DMS53 treated with DMSO at 0.1 percent for 48 hours (cell line): Measurements from ENCODE around the gene CFAP61.

Source experiments
- DNase-seq: peaks from one replicate; lab custom pipeline; 2025; ENCODE audit not compliant: unreplicated experiment; lab: John Stamatoyannopoulos, UW

The CFAP61 gene

DNA sequence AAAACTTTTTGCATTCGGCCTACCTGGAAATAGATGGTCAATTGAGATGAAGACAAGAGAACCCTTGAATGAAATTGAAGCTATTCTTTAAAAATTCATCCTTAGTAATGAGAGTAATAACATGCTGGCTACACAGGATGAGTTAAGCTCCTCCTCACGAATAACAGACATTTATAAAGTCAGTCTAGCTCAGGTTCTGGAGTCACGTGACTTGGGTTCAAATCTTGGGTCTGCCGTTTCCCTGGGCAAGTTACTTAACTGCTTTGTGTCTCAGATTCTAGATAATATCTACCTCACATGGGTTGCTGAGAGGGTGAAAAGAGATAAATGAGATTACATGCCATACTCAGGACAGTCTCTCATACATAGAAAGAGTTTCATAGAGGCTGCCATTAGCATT lies 214.2 kb downstream of the CFAP61 start:
- DNase-seq, result no peak

GRCh38 chr20:20267685-20268370 lies 215.5 kb downstream of the CFAP61 start:
- DNase-seq, result no peak

DNA sequence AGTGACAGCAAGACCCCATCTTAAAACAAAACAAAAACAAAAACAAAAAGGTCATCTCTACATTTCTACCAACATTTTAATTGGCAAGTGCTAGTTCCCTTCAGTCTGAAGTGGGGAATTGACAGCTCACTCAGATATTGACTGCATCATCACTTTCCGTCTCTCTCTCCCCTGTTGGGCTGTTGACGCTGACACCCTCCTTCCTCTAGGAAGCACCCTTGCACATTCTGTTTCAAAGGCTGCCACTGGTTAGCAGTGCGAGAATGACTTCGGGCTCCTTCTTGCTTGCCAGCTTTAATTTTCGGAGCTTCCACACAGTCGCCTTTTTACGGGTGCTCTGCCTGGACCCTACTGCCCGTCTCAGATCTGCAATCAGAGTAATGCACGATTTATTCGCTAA lies 218.9 kb downstream of the CFAP61 start:
- DNase-seq, result no peak

GRCh38 chr20:20272686-20273085 lies 220.4 kb downstream of the CFAP61 start:
- DNase-seq, result no peak

GRCh38 chr20:20273286-20273685 lies 221.0 kb downstream of the CFAP61 start:
- no peak for DNase-seq

DNA sequence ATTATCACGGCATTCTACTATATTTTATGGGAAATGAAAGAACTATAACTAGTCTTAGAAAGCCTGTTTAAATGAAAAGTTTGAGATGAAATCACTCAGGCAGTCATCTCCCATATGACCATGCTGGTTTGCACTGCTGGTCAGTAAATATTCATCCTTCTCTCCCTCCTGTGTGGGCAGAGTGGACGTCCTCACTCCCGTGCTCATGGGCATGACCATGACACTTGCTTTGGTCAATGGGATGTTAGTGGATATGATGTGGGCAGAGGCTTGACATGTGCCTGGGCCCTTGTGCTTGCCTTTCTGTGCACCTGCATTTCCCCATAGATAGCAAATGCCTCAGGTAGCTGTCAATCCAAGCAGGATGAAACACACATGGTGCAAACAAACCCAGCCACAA lies 222.5 kb downstream of the CFAP61 start:
- no peak for DNase-seq

- no peak for DNase-seq
Observed at GRCh38 chr20:20275636-20276035, 223.3 kb downstream of the CFAP61 start.

GRCh38 chr20:20276811-20277530 lies 224.6 kb downstream of the CFAP61 start:
- no peak for DNase-seq

DNA sequence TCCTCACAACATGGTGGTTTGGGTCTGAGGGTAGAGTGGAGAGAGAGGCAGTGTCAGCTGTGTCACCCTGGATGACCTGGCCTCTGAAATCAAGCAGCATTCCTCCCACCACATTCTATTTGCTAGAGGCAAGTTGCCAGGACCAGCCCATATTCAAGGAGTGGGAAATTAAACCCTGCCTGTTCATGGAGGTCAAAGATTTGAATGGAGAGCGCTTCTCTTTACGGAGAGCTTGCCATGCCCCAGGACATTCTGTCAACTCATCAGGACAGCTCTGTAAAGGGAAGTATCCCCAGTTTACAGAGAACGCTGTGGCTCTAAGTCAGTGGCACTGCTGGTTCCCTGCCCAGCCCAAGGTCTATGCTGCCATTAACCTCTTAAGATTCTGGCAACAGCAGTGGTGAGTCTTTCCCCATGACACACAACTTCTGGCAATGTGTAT lies 225.6 kb downstream of the CFAP61 start:
- no peak for DNase-seq

DNA sequence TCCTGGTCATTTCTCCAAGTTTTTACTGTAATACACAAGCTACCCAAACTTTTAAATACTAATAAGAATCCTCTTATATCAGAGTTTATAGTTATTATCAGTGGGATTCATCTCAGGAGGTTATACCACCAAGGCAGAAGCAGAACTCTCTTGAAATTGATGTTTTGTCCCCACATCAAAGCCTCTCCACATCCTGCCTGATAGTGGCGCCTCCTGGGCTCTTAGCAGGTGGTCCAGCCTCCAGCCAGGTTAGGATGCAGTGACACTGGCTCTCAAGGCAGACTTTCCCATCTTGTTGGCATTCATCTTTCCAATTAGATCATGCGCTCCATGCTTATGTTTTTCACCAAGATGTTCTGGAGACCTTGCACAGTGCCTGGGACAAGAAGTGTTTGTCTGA lies 233.7 kb downstream of the CFAP61 start:
- DNase-seq, result no peak

- DNase-seq, result no peak
Observed at GRCh38 chr20:20289331-20289730, 237.0 kb downstream of the CFAP61 start.

DNA sequence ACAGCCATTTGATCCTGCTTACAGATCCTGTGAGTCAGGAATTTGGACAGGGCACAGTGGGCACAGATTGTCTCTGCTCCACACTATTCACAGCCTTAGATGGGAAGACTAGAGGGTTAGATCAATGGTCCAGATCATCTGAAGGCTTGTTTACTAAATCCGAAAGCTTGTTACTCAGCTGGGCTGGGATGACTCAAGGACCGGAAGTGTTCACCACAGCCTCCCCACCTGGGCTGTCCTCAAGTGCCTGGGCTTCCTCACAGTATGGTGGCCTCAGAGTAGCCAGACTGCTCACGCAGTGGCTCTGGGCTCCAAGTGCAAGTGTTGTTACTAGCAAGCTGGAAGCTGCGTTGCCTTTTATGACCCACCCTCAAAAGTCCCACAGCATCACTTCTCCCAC lies 240.1 kb downstream of the CFAP61 start:
- DNase-seq, result no peak

GRCh38 chr20:20293141-20293540 lies 240.8 kb downstream of the CFAP61 start:
- no peak for DNase-seq

DNA sequence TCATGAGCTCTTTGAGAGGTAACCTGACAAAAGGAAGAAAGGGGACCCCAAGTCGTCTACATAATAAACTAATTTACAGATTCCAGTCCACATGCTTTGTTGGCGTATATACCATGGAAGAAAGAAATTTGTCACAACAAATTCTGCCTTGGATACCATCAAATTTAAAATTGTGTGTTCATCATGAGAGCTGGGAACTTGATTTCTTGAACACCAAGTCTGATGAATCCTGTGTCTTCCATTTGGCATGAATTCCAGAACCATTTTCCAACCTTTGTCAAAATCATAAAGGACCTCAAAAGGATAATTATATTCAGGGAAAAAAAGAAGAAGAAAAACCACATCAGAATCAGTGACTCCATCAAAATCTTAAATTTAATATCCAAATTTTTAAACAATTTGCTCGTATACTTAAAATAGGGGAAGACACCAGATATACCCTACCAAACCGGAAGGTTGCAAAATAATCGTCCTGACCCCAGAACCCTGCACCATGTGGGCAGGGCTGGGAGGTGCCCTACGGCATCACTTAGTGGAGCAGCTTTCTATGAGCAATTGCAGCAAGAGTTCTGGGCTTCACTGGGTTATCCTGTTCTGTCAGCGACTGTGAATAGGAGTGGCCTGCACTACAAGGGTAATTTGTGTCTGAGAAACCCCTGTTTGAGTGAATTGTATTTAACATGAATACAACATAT lies 241.5 kb downstream of the CFAP61 start:
- DNase-seq, result no peak

DNA sequence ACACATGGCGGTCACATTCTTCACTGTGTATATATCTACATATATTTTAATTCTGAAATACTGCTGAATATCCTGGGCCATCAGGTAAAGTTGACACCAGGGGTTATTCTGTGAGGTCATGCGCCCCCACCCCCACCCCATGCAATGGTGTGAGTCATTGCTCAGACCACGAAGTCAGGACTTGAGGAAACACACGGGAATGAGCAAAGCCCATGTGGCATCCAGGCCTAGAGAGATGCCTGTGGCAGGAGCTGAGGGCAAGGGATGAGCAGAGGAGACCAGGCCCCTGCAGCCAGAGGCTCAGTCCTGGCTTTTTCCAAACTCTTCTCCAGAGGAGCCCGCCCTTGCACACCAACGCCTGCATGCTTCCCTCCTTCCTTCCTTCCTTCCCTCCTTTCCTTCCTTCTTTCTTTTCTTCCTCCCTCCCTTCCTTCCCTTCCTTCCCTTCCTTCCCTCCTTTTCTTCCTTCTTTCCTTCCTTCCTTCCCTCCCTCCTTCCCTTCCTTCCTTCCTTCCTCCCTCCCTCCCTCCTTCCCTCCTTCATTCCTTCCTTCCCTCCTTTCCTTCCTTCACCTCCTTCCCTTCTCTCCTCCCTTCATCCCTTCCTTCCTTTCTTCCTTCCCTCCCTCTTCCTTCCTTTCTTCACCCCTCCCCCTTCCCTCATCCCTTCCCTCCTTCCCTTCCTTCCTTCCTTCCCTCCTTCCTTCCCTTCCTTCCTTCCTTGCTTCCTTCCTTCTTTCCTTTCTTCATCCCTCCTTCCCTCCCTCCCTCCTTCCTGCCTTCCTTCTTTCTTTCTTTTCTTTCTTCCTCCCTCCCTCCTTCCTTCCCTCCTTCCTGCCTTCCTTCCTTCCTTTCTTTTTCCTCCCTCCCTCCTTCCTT lies 243.5 kb downstream of the CFAP61 start:
- no peak for DNase-seq

GRCh38 chr20:20297181-20297580 lies 244.8 kb downstream of the CFAP61 start:
- no peak for DNase-seq

GRCh38 chr20:20297752-20298151 lies 245.4 kb downstream of the CFAP61 start:
- no peak for DNase-seq

- no peak for DNase-seq
Observed at GRCh38 chr20:20299904-20300303, 247.6 kb downstream of the CFAP61 start.

- no peak for DNase-seq
Observed at GRCh38 chr20:20303320-20303719, 251.0 kb downstream of the CFAP61 start.

- no peak for DNase-seq
Observed at GRCh38 chr20:20303742-20304141, 251.4 kb downstream of the CFAP61 start.

DNA sequence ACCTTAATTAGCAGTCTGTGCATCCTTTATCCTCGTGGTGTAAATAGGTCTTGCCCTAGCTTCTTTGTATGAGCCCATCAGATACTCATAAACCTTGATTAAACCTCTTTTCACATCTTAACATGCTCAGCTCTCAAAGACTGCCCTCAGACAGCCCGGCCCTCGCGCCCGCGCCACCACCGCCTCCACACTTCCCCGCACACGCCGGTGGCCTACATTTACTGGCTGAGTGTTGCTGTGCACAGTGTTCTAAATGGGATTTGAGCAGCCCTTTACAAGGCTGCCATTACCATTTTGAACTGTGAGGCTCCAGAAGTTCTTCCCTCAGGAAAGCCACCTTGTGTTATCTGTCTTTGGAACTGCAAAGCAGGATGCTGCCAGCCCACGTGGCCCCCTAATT lies 252.6 kb downstream of the CFAP61 start:
- DNase-seq, result no peak
